DMS53 (cell line): ENCODE data around the gene CLEC19A.
A peak's percentile ranks its signal among the peaks of the same experiment; 100 is the strongest.
"Not testable (repeated sequence)": the region's sequence is repeated elsewhere in the genome, so short reads cannot be mapped to it uniquely, and the experiment has no call there.

ENCODE experiments used
- DNase-seq: peaks from one replicate; lab custom pipeline; 2025; lab: John Stamatoyannopoulos, UW

Gene CLEC19A

DNA sequence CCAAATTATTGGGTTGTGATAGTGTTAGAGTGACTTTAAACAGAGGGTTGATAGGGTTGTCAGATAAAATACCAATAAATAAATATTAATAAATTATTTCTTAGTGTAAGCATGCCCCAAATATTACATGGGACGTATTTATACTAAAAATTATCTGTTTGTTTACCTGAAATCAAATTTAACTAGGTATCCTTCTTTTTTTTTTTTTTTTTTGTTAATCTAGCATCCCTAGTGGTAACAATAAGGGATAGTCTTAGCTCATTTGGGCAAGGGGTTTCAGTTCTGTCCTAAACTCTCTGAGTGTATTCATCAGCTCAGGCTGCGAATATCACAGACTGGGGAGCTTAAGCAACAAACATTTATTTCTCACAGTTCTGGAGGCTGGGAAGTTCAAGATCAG, 1.3 kb downstream of the CLEC19A start:
- no peak for DNase-seq

DNA sequence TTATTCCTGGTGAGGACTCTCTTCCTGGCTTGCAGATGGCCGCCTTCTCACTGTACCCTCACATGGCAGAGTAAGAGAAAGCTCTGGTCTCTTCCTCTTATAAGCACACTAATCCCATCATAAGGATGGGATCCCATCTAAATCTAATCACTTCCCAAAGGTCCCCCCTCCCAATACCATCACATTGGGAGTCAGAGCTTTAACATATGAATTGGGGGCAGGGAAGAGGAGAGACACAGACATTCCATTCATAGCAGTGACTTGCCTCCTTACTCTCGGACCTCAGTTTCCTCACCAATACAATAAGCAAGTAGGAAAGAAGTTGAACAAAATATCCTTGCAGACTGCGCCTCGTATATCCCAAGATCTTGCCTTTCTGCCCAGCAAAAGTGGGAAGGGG, 1.7 kb downstream of the CLEC19A start:
- DNase-seq: no peak

DNA sequence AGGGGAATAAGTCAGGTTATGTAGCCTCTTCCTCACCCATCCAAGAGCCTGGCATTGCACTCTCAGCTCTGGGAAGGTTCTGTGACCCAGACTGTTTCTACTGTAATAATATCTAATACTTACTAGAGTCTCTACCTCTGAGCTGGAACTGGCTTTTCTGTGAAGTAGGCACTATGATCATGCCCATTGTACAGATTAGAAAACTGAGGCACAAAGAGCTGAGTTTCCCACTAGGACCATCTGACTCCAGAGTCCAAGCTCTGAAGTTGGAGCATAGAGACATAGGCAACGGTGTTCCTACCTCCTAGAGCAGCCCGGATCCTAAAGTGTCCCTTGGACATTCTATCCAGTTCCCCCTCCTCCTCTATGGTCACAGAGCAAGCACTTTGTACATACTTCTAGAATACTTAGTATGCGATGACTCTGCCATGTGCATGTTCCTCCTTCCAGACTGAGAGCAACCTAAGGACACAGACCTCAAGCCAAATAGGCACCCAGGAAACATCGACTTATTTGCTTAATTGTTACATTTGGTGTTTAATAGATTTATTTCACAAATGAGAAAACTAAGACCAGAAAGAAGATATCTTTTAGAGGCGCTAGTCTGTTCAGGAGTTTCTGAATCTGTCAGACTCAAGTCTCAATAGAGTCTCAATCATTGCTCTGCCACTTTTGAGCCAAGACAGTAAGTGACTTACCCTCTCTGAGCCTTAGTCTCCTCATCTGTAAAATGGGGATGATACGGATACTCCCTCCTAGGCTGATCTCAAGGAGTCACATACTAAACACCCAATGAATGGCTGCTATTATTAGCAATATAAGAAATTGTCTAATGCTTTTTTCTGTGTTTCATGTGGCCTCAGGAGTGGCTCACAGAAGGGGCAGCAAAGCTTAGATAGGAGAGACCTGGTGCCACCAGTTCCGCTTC, 3.6 kb downstream of the CLEC19A start:
- DNase-seq: peak; percentile 17

DNA sequence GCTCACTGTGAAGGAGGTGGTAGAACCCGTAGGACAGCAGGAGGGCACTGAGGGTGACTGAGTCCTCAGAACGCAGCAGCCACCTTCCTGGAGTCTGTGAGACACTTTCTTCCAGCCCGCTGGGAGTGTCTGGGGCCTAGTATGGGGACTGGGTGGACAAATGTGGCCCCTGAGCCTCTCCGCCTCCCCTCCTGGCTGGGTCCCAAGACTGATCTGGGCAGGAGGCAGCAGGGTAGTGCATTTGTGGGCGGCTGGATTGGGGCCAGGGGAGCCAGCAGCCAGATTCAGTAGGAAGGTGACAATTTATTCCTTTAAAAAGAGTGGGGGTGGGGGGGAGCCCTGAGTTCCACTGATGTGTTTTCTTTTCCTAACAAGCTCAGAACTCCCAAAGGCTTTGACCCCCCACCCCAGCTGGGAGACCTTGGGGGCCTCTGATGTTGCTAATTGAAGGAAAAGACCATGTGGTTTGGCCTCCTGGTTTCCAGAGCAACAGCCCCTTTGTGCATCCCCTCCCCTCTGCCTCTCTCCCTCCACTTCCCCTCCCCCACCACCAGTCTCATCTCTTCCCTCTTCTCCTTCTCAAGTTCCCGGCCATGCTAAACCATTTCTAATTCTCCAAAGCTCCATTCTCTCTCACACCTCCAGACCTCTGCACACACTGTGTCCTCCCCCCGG, 4.4 kb downstream of the CLEC19A start:
- no peak for DNase-seq

DNA sequence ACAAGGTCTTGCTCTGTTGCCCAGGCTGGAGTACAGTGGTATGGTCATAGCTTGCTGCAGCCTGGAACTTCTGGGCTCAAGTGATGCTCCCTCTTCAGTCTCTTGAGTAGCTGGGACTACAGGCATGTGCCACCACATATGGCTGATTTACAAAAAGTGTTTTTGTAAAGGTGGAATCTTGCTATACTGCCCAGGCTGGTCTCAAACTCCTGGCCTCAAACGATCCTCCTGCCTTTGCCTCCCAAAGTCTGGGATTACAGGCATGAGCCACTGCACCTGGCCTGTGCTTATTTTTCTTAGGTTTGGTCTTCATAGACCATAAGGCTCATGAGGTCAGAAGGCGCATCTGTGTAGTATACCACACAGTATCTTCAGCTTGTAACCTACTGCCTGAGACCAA, 5.3 kb downstream of the CLEC19A start:
- no peak for DNase-seq

DNA sequence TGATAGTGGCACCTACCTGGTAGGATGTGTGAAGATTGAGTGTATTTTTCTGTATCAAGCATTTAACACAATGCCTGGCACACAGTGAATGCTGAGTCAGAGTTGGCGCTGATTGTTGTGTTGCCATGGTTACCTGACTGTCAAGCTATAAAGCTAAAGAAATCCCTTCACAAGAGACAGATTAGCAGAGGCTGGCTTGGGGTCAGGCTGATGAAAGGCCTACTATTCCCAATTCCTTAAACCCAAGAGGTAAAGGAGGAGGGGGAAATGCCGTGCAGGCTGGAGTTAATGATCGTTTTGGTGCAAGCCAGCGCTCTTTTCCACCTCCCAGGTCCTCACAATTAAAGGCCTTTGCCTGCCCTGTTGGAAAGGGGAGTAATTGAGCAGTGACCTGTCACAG, 5.9 kb downstream of the CLEC19A start:
- peak; percentile 63 for DNase-seq

DNA sequence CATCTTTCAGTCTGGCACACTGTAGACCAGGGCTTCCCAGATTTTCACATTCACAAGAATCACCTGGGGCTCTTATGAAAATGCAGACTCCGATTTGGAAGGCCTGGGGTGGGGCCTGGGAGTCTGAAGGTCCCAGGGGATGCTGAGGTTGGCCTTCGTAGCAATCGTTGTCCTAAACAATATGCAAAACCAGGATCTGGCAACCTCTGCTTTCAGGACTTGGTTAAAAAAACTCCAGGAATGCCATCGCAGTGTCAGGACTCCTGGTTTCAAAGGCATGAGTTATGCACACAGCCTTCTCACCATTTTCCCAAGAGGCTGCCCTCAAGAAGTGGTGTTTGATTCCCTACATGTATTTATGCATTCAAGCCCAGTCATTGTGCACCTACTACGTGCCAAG, 6.7 kb downstream of the CLEC19A start:
- DNase-seq: no peak

DNA sequence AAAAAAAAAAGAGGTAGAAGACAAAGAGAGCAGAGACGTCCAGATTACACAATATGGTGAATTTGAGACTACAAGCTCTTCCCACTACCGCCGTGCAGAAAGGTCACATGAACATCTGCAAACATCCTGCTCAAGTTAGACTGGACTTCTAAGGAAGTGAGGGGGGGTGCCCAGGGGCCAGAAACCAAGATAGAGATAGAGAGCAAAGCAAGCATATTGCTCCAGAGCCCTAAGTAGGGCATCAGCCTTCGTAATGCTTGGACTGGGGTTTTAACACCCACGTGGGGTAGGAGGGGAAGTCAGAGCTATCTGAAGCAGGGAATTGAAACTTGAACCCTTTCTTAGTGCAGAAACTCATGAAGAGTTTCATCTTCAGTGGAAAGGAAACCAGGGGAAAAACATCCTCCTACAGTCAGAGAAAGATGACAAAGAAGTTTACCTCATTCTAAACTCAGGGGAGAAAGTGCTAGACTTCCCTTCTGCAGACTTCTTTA, 8.7 kb downstream of the CLEC19A start:
- DNase-seq: peak; percentile 6

DNA sequence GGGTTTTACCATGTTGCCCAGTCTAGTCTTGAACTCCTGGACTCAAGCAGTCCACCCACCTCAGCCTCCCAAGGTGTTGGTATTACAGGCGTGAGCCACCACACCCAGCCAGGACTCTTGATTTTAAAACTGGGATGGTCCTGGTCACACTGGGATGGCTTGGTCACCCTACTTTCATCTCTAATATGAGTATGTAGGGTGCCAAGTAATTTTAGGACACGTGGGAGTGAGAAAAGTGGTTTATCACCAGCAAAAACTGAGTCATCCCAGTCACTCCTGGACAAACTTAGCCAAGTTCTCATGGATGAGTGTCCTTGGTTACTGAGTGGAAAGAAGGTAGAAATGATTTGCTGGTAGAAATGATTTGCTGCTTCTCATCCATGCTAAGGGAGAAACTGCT, 9.9 kb downstream of the CLEC19A start:
- no peak for DNase-seq

DNA sequence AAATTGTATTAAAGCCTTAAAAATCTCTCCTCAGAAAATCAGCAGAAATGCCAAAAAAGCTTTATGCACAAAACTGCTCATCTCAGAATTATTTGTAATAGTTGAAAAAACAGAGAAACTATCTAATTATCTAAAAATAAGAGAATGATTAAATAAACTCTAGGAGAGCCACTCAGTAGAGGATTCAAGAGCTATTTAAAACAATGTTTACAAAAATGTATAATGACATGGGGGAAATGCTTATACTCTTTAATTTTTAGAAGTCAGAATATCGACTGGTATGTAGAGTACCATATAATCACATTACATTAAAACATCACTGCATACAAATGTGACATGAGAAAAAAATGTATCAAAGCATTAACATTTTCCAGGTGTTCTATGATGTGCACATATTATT, 11.9 kb downstream of the CLEC19A start:
- no peak for DNase-seq

DNA sequence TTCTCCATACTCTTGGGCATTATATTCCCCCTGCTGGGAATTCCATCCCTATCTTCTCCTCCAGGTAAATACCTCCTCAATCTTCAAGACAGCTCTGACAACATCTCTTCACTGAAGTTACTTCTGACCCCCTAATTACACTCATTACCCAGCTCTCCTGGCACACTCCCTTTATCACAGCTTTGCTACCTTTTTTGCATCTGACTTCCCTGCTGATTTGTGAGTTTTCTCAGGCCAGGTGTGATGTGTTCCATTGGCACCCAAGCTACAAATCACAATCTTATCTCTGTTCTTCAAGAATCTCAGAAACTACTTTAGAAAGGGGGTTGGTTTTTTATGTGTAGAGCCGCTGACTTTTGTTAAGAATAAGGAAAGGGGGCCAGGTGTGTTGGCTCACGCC, 14.0 kb downstream of the CLEC19A start:
- DNase-seq: no peak

DNA sequence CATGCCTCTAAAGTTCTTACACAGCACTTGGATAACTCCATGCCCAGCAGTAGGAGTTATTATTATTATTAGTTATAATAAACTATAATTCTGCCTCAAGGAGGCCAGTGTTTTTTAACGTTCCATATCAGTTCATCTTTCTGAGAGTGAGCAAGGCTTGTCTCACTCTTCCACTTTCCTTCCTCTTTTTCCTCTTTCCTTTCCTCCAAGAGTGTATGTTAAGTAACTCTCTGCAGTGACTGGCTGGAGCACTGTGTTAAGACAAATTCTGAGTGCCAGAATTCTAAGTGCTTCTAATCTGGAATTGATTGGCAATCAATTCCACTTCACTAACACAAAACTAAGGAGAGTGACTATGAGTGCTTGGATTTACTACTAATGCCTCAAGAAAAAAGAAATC, 16.4 kb downstream of the CLEC19A start:
- DNase-seq: no peak

DNA sequence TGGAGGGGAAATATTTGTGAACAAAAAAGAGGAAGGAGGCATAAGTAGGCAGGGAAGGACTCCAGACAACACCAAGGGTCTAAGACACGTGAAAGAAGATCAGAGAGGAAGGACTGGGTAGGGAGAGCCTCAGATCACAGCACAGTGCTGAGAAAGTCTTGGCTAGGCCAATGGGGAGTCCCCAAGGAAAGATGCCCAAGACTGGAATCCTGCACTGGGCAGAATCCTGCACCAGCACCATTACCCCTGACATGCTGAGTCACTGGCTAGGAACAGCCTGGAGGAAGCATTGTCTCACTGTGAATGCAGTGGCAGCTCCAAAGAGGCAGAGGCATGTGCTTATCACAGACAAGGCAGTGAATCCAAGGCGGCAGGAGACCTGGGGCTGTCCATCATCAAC, 19.2 kb downstream of the CLEC19A start:
- DNase-seq: peak; percentile 37

DNA sequence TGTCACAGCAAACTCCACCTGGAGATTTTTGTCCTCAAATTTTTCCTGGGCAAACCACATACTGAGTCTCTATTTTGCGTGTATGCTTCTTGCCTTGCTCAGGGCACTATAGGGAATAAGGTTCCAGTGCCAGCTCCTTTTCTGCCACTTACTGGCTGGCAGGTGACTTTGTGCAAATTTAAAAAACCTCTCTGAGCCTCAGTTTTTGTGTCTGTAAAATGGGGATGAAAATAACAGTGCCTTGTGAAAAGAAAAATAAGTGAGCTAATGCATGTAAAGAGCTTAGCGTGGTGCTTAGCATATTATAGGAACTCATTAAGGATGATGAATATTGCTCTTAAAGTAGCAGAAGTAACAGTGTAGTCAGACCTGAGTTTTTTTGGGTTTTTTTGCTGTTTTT, 19.9 kb downstream of the CLEC19A start:
- no peak for DNase-seq

DNA sequence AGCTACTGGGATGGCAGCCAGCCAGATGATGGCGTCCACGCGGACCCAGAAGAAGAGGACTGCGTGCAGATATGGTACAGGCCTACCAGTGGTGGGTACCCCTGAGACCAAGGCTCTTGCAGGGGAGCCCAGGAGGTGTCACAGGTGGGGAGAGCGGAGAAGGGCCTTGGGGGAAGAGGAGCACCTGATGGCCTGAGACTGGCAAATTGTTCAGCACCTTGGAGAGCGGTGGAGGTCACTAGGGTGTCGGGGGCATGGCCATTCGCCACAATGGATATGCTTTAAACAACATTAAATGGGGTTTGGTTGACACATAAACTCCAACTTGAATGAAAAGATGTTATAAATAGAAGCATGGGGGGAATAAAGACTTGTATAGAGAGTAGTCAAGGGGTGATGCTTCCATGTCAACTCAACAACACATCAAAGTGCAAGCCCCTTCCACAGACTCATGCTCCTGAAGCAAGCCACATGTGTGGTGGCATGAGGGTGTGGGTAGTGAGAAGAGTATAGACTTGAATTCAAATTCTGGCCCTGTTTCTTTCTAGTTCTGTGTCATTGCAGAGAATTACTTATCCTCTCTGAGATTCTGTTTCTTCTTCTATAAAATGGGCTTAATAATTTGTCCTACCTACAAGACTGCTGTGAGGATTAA, 22.2 kb downstream of the CLEC19A start:
- DNase-seq: peak; percentile 4

DNA sequence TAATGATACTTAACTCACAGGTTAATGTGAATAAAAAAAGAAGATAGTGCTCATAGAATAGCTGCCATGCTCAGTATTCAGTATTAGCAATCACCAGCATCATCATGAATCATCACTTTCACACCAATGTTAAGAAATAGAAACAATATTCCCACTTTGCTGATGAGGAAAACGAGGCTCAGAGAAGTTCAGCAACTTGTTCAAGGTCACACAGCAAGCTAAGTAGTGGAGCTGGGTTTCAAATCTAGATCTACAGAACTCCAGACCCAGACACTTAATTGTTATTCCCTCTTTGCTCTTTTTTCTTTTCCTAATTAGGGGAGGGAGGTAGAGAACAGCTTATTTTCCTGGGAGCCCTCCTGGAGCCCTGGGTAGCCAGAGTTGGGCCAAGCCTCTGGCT, 22.9 kb downstream of the CLEC19A start:
- DNase-seq: no peak

DNA sequence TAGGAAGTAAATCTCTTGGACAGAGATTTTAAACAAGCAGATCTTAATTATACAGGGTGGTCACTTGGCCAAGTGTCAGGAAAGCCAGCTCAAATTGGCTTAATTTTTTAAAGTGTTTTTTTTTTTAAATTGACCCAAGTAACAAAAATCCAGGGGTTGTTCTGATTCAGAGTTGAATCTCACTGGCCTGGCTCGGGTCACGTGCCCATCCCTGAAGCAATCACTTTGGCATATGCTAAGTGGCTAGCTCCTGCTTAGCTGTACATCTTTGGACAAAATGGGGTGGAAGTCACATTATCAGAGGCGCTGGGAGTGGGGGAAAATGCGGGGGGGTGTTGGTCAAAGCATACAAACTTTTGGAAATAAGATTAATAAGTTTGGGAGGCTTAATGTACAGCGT, 23.6 kb downstream of the CLEC19A start:
- DNase-seq: no peak

DNA sequence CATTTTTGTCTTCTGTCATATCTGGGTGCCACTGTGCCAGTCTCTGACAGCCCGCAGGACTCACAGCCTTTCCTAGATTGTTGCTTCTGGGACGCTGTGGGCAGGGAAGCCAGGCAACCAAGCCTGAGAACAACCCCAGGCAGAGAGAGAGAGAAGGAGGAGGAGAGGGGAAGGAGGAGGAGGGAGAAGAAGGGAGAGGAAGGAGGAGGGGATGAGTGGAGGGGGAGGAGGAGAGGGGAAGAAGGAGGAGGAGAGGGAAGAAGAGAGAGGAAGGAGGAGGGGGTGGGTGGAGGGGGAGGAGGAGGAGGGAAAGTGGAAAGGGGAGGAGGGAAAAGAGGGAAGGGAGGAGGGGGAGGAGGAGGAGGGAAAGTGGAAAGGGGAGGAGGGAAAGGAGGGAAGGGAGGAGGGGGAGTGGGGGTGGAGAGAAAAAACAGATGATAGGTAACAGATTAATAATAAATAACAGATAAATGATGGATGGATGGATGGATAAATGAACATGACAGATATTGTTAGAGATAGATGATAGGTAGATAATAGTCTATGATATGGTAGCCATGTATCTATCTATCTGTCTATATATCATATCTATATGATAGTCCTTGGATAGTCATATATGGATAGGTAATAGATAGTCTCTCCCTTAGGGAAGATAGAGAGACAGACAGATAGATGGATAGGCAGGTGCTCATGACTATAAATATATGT, 29.3 kb downstream of the CLEC19A start:
- DNase-seq: no peak

DNA sequence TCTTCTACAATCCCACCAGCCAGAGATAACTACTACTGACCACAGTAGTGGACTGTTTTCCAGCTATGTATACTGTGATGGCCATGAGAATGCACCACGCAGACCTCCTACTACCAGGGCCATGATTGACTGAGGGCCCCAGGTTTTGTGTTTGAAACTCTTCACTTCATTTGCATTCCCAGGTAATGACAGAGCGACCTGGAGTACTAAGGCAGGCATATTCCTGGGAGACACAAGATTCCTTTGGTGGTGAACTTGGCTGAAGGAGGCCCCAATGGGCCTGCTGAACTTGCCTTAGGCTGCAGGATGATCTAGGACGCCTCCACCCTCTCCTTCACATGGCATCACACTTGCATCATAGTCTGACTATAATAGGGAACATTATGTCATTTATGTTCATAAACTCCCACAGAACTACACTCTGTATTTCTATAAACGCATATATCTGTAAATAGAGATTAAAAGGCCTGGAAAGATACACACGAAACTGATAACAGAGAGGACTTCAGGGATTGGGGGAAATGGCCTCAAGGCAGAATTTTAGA, 30.4 kb downstream of the CLEC19A start:
- DNase-seq: no peak

DNA sequence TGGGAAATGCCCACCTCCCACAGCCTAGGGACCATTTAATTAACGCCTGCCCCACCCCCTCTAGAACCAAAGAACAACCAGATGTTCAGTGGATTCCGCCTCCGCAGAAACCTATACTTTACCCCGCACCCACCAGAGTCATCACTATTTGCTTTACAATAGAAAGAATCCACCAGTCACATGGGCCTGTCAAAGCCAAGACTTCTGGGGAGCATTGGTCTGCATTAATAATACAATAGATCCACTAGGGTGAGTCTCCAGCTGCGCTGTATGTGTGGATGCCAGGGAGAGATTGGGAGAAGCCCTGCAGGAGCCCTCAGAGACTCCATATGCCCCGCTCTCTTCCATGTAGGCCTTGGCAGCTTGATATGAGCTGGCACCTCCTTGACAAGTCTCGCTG, 31.3 kb downstream of the CLEC19A start:
- DNase-seq: no peak

DNA sequence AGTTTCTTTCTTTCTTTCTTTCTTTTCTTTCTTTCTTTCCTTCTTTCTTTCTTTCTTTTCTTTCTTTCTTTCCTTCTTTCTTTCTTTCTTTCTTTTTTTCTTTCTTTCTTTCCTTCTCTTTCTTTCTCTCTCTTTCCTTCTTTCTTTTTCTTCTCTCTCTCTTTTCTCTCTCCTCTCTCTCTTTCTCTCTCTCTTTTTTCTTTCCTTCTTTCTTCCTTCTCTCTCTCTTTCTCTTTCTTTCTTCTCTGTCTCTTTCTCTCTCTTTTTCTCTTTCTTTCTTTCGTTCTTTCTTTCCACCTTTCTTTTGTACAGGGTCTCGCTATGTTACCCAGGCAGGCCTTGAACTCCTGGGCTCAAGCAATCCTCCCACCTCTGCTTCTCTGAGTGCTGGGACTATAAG, 35.7 kb downstream of the CLEC19A start:
- not testable (repeated sequence) for DNase-seq

DNA sequence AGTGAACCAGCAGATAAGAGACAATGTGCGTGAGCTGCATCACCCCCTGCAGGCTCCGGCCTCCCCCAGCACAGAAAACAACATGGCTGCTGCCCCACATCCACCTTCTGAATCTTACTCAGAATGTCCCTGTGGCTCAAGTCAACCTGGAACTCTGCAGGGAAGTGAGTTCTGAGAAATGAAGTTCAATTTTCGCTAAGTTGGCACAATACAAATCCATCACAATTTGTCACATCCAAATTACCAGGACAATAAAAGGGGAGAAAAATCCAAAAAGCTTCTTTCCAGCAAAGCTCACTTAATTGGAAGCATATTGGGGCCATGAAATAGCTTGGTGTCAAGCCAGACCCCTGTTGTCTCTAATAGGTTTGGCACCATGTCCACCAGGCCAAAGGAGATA, 38.1 kb downstream of the CLEC19A start:
- DNase-seq: no peak
